GM18508 (cell line): ENCODE measurements around the gene CCSER2.
"Not testable (repeated sequence)": the region's sequence is repeated elsewhere in the genome, so short reads cannot be mapped to it uniquely, and the experiment has no call there.

Experiments used
- ATAC-seq: cut with Tn5 transposase; IDR thresholded peaks from one replicate; pipeline ENCODE4 v1.9.1; 2021; ENCODE audit warnings: moderate number of reproducible peaks; ENCODE audit not compliant: insufficient read depth, unreplicated experiment

CCSER2 gene

DNA sequence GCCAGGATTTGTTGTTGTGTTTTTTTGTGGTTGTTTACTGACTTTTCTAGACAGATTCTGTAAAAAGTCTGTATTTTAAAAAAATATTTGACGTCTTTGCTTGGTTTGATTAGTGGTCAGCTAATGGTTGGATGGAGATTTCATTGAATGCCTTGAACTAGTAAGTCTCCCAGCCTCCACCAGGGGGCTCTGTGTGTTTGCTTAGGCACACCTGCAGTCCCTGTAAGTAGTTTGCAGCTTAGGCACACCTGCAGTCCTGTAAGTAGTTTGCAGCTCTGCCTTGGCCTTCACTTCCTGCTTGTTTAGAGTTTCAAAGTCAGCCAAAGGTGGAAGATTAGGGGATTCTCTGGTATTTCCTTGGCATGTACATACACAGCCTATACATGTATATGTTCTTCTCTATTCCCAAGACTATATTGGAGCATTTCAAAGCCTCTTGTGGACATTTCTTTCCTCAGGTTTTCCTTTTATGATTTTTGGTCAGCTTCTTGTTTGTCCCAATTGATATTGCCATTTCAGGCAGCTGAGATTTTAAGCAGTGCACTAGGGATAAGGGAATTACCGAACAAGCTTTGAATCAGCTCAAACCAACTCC lies 101.6 kb downstream of the CCSER2 start:
- ATAC-seq, result peak; percentile 92

- no peak for ATAC-seq
These were observed 104.5 kb downstream of the CCSER2 start for GRCh38 chr10:84432891-84433290.

GRCh38 chr10:84440781-84441180 lies 112.4 kb downstream of the CCSER2 start:
- no peak for ATAC-seq

GRCh38 chr10:84447701-84448400 lies 119.5 kb downstream of the CCSER2 start:
- ATAC-seq, result no peak

DNA sequence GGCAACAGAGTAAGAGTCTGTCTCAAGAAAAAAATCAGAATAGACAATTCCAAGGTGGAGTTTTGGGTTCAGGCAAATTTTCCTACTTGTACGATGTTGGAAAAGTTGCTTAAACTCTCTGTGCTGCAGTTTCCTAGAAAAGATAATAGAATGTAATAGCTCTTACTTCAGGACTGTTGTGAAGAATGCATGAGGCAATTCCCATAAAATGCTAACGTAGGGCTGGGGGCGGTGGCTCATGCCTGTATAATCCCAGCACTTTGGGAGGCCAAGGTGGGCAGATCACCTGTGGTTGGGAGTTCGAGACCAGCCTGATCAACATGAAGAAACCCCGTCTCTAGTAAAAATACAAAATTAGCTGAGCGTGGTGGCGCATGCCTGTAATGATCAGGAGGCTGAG lies 121.0 kb downstream of the CCSER2 start:
- not testable (repeated sequence) for ATAC-seq

GRCh38 chr10:84452003-84452402 lies 123.6 kb downstream of the CCSER2 start:
- ATAC-seq, result no peak

DNA sequence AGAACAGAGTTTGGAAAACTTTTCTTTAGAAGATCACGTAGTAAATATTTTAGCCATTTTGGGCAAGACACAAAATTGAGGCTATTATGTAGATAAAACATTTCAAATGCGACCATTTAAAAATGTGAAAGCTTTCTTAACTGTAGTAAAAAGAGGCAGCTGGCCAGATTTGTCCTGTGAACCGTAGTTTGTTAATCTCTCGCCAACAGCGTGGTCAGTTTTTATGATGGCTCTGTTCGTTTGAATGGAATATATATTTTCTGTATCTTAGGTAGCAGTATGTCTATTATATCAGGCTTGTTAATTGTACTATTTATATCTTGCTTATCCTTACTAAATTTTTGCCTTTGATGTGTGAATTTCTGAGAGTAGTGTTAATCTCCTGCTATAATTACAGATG lies 124.9 kb downstream of the CCSER2 start:
- ATAC-seq, result no peak

- no peak for ATAC-seq
These were observed 127.7 kb downstream of the CCSER2 start for GRCh38 chr10:84456126-84456525.

DNA sequence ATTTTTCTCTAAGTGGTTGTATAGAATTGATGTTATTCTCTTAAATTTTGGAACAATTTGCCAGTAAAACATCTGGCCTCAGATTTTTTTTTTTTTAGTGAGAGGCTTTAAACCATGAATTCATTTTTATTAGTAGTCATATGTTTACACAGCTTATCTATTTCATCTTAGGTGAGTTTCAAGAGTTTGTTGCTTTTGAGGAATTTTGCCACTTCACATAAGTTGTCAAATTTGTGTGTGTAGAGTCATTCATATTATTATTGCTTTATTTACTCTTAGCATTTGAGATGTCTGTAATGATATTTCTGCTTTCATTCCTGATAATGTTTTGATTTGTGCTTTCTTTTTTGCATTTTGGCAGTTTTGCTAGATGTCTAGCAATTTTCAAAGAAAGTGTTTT lies 132.1 kb downstream of the CCSER2 start:
- no peak for ATAC-seq

DNA sequence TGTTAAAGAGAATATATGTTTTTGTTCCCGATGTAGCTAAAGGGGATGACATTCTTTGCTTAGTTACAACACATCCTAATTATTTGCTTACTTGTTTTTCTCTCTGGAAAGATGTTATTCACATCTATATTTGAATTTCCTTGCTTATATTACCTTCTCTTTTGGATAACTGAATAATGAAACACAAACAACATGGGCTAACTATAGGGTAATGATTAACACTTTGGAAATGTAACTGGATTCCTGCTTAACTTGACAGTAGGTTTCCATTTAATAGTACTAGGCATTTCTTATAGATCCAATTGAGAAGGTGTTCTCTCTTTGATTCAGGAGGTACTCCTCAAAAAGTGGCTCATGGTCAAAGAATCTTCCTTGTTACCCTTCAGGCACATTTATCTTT lies 141.1 kb downstream of the CCSER2 start:
- no peak for ATAC-seq

- no peak for ATAC-seq
These were observed 144.7 kb downstream of the CCSER2 start for GRCh38 chr10:84473136-84473535.

GRCh38 chr10:84477398-84478128 lies 149.2 kb downstream of the CCSER2 start:
- ATAC-seq, result no peak

DNA sequence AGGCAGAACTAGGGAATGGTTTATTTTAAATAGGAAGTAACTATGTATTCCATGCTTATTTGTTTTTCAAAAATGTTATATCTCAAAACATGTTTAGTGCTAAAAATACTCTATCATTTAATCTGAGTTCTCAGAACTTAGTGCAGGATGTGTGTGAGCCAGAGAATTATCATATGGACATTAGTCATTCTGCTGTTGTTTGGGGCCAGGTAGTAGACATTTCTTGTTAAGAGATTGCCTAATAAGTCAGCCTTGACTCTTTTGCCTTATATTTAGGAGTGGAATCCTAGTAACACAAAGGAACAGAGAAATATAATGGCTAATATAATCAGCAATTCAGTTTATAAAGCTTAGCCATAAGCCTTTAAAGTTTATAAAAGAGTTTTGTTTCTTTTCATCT lies 149.8 kb downstream of the CCSER2 start:
- no peak for ATAC-seq

- no peak for ATAC-seq
These were observed 150.3 kb downstream of the CCSER2 start for GRCh38 chr10:84478679-84479078.

GRCh38 chr10:84484541-84484940 lies 156.2 kb downstream of the CCSER2 start:
- no peak for ATAC-seq

DNA sequence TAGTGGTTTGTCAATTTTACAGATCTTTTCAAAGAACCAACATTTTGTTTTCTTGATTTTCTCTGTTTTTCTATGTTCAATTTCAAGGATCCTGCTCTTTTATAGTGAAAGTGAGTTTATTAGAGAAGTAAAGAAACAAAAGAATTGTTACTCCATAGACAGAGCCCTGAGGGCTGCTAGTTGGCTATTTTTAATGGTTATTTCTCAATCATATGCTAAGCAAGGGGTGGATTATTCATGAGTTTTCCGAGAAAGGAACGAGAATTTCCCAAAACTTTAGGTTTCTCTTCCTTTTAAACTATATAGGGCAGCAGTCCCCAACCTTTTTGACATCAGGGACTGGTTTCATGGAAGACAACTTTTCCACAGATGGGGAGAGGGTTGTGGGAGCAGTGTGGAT lies 165.0 kb downstream of the CCSER2 start:
- no peak for ATAC-seq

GRCh38 chr10:84493951-84494848 lies 165.8 kb downstream of the CCSER2 start:
- ATAC-seq, result no peak

DNA sequence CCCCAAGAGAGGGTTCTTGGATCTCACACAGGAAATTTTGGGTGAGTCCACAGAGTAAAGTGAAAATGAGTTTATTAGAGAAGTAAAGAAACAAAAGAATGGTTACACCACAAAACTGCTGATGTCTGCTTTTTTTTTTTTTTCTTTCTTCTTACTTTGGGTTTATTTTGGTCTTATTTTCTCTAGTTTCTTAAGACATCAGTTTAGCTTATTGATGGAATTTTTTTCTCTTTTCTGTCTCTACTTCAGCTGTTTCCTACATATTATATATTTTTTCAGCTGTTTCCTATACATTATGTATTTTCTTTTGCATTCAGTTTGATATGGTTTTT lies 166.4 kb downstream of the CCSER2 start:
- ATAC-seq, result no peak

DNA sequence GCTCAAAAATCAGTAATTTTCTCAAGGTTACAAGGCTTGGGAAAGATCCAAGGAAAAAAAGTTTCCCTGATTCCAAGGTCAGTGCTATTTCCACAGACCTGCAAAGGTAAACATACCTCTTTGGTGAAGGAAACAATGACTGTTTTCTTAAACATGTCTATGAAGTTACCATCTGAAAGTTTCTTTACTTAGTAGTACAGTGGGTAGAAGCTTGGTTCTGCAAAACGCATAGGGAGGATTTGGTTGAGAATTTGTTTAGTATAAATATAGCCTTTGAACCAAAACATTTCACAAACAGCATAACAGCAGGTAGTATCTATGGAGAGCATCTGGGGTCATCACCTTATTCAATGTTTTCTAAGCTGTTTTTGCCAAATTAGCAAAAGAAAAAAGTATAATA lies 169.6 kb downstream of the CCSER2 start:
- no peak for ATAC-seq

DNA sequence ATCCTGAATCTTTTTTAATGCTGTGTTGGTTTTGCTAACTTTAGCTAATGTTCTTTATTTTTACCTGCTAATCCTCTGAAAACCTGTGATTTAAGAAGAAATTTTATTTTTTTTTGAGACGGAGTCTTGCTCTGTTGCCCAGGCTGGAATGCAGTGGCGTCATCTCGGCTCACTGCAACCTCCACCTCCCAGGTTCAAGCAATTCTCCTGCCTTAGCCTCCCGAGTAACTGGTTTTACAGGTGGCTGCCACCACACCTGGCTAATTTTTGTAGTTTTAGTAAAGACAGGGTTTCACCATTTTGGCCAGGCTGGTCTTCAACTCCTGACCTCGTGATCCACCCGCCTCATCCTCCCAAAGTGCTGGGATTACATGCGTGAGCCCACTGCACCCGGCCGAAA lies 170.7 kb downstream of the CCSER2 start:
- ATAC-seq, result not testable (repeated sequence)

DNA sequence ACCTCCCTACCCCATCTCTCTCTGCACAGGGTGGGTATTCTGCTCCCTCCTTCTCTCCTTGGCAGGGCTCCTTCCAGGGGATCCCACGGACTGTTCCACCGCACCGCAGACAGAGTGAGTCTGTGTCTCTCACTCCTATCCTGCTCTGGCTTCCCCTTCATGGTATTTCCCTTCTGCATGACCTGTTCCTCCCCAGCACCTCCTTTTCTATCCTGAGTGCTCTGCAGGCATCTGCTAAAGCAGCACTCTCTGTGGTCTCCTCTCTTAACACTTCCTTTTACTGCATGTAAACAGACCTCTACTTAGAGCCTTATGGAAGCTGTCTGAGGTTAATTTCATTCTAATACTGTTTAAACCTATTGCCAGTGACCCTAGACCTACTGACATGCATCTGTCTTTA lies 171.5 kb downstream of the CCSER2 start:
- no peak for ATAC-seq
